ENCODE results near the gene ZBTB20.

ZBTB20 gene

DNA sequence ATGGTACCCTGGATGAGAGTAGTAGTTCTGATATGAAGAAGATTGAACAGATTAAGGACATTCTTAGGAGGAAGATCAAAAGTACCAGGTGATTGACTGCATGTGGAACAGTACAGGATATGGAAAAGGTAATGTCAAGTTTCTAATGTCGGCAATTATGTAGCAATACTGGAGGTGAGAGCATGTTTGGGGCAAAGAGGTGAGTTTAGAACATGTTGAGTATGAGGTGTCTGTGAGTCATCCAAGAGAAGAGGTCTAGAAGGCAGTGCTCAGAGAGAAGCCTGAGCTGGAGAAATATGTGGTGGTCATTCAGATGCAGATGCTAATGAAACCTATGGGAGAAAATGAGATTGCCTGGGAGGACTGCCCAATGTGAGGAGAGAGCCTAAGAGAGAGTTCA lies 305.6 kb downstream of the ZBTB20 start:
- TF ChIP-seq, protein P1, sequence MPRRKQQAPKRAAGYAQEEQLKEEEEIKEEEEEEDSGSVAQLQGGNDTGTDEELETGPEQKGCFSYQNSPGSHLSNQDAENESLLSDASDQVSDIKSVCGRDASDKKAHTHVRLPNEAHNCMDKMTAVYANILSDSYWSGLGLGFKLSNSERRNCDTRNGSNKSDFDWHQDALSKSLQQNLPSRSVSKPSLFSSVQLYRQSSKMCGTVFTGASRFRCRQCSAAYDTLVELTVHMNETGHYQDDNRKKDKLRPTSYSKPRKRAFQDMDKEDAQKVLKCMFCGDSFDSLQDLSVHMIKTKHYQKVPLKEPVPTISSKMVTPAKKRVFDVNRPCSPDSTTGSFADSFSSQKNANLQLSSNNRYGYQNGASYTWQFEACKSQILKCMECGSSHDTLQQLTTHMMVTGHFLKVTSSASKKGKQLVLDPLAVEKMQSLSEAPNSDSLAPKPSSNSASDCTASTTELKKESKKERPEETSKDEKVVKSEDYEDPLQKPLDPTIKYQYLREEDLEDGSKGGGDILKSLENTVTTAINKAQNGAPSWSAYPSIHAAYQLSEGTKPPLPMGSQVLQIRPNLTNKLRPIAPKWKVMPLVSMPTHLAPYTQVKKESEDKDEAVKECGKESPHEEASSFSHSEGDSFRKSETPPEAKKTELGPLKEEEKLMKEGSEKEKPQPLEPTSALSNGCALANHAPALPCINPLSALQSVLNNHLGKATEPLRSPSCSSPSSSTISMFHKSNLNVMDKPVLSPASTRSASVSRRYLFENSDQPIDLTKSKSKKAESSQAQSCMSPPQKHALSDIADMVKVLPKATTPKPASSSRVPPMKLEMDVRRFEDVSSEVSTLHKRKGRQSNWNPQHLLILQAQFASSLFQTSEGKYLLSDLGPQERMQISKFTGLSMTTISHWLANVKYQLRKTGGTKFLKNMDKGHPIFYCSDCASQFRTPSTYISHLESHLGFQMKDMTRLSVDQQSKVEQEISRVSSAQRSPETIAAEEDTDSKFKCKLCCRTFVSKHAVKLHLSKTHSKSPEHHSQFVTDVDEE (CRISPR knock-in tag; IDR thresholded peaks at IDR 0.05) = no peak
- no peak for TF ChIP-seq ZFP3 (CRISPR knock-in tag; IDR thresholded peaks at IDR 0.05)
- no peak for ATAC-seq

DNA sequence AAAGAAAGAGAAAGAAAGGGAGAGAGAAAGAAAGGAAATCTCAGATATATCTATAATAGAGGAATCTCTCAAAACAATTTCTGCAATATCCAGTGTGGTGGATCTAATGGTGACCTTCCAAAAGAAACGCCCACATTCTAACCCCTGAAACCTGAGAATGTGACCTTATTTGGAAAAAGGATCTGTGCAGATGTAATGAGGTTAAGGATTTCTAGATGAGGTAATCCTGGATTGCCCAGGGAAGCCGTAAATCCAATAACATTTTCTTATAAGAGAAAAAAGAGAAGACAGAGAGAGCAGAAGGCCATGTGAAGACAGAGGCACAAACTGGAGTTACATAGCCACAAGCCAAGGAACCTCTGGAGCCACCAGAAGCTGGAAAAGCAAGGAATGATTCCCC lies 307.6 kb downstream of the ZBTB20 start:
- 0 out of 3 replicates have a peak, but pooled peaks have one; percentile 37 for ATAC-seq
- TF ChIP-seq ZNF8 (CRISPR knock-in tag; IDR thresholded peaks at IDR 0.05) (no peak), ZFP30 (CRISPR knock-in tag; IDR thresholded peaks at IDR 0.05) (no peak), CSDC2 (CRISPR knock-in tag; IDR thresholded peaks at IDR 0.05) (no peak), OSR1 (CRISPR knock-in tag; IDR thresholded peaks at IDR 0.05) (no peak), ZNF70 (CRISPR knock-in tag; IDR thresholded peaks at IDR 0.05) (no peak)
- TF ChIP-seq, protein P2, sequence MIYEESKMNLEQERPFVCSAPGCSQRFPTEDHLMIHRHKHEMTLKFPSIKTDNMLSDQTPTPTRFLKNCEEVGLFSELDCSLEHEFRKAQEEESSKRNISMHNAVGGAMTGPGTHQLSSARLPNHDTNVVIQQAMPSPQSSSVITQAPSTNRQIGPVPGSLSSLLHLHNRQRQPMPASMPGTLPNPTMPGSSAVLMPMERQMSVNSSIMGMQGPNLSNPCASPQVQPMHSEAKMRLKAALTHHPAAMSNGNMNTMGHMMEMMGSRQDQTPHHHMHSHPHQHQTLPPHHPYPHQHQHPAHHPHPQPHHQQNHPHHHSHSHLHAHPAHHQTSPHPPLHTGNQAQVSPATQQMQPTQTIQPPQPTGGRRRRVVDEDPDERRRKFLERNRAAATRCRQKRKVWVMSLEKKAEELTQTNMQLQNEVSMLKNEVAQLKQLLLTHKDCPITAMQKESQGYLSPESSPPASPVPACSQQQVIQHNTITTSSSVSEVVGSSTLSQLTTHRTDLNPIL (CRISPR knock-in tag; IDR thresholded peaks at IDR 0.05; ENCODE audit: low read depth) = no peak
- TF ChIP-seq, protein P3, sequence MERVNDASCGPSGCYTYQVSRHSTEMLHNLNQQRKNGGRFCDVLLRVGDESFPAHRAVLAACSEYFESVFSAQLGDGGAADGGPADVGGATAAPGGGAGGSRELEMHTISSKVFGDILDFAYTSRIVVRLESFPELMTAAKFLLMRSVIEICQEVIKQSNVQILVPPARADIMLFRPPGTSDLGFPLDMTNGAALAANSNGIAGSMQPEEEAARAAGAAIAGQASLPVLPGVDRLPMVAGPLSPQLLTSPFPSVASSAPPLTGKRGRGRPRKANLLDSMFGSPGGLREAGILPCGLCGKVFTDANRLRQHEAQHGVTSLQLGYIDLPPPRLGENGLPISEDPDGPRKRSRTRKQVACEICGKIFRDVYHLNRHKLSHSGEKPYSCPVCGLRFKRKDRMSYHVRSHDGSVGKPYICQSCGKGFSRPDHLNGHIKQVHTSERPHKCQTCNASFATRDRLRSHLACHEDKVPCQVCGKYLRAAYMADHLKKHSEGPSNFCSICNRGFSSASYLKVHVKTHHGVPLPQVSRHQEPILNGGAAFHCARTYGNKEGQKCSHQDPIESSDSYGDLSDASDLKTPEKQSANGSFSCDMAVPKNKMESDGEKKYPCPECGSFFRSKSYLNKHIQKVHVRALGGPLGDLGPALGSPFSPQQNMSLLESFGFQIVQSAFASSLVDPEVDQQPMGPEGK (CRISPR knock-in tag; IDR thresholded peaks at IDR 0.05; ENCODE audit: borderline replicate concordance) = no peak

DNA sequence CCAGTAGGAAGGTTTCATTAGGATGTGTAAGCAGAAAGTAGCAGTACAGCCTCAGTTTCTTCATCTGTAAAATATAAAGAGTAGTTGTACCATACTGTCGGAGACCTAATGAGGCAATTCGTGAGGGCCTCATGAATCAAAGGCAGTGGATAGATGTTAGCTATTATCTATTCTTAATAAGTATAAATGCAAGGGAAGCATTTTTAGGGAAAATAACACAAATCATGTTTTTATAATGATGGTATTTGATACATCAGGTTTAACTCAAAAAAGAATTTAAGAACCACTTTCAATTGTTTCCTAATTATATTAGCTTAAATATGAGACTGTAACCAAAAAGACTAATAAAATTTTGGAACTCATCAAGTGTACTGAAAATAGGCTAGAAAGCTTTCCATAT lies 309.1 kb downstream of the ZBTB20 start:
- TF ChIP-seq GLIS3 (CRISPR knock-in tag; IDR thresholded peaks at IDR 0.05) = no peak
- TF ChIP-seq, protein P4, sequence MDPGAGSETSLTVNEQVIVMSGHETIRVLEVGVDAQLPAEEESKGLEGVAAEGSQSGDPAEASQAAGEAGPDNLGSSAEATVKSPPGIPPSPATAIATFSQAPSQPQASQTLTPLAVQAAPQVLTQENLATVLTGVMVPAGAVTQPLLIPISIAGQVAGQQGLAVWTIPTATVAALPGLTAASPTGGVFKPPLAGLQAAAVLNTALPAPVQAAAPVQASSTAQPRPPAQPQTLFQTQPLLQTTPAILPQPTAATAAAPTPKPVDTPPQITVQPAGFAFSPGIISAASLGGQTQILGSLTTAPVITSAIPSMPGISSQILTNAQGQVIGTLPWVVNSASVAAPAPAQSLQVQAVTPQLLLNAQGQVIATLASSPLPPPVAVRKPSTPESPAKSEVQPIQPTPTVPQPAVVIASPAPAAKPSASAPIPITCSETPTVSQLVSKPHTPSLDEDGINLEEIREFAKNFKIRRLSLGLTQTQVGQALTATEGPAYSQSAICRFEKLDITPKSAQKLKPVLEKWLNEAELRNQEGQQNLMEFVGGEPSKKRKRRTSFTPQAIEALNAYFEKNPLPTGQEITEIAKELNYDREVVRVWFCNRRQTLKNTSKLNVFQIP (CRISPR knock-in tag; IDR thresholded peaks at IDR 0.05; ENCODE audit: borderline replicate concordance, low read depth) = no peak
- TF ChIP-seq ZFP30 (CRISPR knock-in tag; IDR thresholded peaks at IDR 0.05) = no peak
- TF ChIP-seq ZNF8 (CRISPR knock-in tag; IDR thresholded peaks at IDR 0.05) = no peak
- no peak for TF ChIP-seq ZC3H10 (CRISPR knock-in tag; IDR thresholded peaks at IDR 0.05)
- no peak for ATAC-seq

DNA sequence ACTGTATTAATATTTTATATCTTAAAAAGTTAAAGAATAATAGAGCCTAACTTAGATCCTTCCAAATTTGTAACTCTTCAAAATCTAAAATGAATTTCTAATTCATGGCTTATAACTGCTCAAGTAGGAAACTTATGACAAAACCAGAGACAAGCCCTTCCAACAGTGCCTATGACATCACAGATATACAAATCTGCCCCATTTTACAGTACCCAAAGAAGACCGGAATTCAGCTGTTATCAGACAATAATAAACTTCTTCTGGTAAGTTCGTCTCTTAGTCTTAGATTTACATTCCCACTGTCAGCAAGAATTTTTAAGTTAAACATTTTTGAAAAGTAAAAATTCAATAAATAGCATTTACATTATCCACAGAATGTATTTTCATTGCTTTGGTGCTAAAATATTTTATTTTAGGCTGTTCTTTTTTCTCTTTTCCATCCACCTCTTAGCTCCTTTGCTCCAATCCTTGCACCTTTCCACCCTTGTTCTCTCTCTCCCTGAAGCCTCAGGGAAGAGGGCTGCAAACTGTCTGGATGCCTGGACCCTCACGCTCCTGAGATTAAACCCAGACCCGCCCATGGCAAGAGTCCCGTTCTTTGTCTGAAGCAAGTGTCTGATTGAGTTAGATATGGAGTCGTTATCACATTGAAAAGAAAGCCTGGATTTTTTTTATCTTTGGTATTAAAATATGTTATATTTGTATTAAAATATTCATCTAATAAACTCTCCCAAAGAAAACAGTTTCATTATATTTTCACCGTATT lies 312.7 kb downstream of the ZBTB20 start:
- ATAC-seq = no peak
- TF ChIP-seq BACH2 (CRISPR knock-in tag; IDR thresholded peaks at IDR 0.05; ENCODE audit: borderline replicate concordance) (no peak), ZC3H10 (CRISPR knock-in tag; IDR thresholded peaks at IDR 0.05) (no peak), ZNF70 (CRISPR knock-in tag; IDR thresholded peaks at IDR 0.05) (no peak), ZNF565 (CRISPR knock-in tag; conservative IDR thresholded peaks at IDR 0.05; ENCODE audit: low read depth) (no peak), ZFP3 (CRISPR knock-in tag; IDR thresholded peaks at IDR 0.05) (no peak), CSDC2 (CRISPR knock-in tag; IDR thresholded peaks at IDR 0.05) (no peak), PPARA (CRISPR knock-in tag; IDR thresholded peaks at IDR 0.05; ENCODE audit: borderline replicate concordance) (no peak), RARB (CRISPR knock-in tag; IDR thresholded peaks at IDR 0.05) (no peak), ZNF8 (CRISPR knock-in tag; IDR thresholded peaks at IDR 0.05) (no peak), SNAI2 (CRISPR knock-in tag; IDR thresholded peaks at IDR 0.05) (no peak), TCF4 (CRISPR knock-in tag; IDR thresholded peaks at IDR 0.05; ENCODE audit: borderline replicate concordance) (peak; percentile 76; the same call in 1 of the 2 replicates), ZFP30 (CRISPR knock-in tag; IDR thresholded peaks at IDR 0.05) (no peak), GLIS3 (CRISPR knock-in tag; IDR thresholded peaks at IDR 0.05) (no peak)
- TF ChIP-seq, protein P5, sequence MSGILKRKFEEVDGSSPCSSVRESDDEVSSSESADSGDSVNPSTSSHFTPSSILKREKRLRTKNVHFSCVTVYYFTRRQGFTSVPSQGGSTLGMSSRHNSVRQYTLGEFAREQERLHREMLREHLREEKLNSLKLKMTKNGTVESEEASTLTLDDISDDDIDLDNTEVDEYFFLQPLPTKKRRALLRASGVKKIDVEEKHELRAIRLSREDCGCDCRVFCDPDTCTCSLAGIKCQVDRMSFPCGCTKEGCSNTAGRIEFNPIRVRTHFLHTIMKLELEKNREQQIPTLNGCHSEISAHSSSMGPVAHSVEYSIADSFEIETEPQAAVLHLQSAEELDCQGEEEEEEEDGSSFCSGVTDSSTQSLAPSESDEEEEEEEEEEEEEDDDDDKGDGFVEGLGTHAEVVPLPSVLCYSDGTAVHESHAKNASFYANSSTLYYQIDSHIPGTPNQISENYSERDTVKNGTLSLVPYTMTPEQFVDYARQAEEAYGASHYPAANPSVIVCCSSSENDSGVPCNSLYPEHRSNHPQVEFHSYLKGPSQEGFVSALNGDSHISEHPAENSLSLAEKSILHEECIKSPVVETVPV (CRISPR knock-in tag; IDR thresholded peaks at IDR 0.05) = 0 out of 2 replicates have a peak, but pooled peaks have one; percentile 39
- TF ChIP-seq, protein P2 (CRISPR knock-in tag; IDR thresholded peaks at IDR 0.05; ENCODE audit: low read depth) = no peak
- TF ChIP-seq, protein P1 (CRISPR knock-in tag; IDR thresholded peaks at IDR 0.05) = no peak

All from SK-N-SH treated with all-trans-retinoic acid at 6 μM for 48 hours (cell line).